Ovary (tissue), 3 donors: ENCODE data around the gene MAST1.

ENCODE experiments used
- EP300 ChIP-seq: sonication (generic); formaldehyde crosslinking; IDR thresholded peaks from one replicate; pipeline ENCODE4 v1.6.1; 2017; ENCODE audit warnings: antibody characterized with exemption
- POLR2A ChIP-seq: fragments of 450-650 bp; IDR thresholded peaks from one replicate; pipeline ENCODE4 v1.6.1; 2017; ENCODE audit warnings: antibody characterized with exemption, mild to moderate bottlenecking, moderate library complexity
- TF ChIP-seq, protein P1 (sequence below), 3 donors: fragments of 450-650 bp in 2 of 3; fragments of 200-600 bp in 1 of 3; IDR thresholded peaks; one replicate each; pipeline versions ENCODE4 v1.5.1 to v1.8.0; 2016 to 2022; ENCODE audit warnings: antibody characterized with exemption in 3 of 3, mild to moderate bottlenecking in 1 of 3
- donor health status: DM: no; HTN: no; CAD: no.

DNA sequence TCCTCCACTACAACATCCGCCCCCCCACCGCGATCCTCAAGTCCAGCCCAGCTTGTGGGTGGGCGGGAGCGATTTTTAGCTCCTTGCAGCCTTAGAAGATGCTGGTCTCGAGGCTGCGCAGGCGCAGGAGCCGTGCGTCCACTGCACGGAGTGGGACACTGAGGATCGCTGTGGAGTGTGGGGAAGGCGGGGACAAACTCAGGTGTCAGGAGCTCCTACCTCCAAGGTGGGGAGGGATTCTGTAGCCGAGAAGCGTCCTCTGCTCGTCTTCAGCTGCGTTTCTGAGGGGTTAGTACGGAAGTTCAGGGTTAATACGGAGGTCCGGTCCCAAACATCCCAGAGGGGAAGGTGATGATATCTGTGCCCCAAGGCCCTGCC, 3.8 kb upstream of the MAST1 start, which contains the start of gene RTBDN:
- TF ChIP-seq EP300 (no peak), POLR2A (no peak)
- TF ChIP-seq, protein P1, sequence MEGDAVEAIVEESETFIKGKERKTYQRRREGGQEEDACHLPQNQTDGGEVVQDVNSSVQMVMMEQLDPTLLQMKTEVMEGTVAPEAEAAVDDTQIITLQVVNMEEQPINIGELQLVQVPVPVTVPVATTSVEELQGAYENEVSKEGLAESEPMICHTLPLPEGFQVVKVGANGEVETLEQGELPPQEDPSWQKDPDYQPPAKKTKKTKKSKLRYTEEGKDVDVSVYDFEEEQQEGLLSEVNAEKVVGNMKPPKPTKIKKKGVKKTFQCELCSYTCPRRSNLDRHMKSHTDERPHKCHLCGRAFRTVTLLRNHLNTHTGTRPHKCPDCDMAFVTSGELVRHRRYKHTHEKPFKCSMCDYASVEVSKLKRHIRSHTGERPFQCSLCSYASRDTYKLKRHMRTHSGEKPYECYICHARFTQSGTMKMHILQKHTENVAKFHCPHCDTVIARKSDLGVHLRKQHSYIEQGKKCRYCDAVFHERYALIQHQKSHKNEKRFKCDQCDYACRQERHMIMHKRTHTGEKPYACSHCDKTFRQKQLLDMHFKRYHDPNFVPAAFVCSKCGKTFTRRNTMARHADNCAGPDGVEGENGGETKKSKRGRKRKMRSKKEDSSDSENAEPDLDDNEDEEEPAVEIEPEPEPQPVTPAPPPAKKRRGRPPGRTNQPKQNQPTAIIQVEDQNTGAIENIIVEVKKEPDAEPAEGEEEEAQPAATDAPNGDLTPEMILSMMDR (IDR thresholded peaks at IDR 0.05): no peak
